ENCODE results near the gene ATRX.
"Not testable (repeated sequence)": the region's sequence is repeated elsewhere in the genome, so short reads cannot be mapped to it uniquely, and the experiment has no call there.

Gene ATRX, protein sequence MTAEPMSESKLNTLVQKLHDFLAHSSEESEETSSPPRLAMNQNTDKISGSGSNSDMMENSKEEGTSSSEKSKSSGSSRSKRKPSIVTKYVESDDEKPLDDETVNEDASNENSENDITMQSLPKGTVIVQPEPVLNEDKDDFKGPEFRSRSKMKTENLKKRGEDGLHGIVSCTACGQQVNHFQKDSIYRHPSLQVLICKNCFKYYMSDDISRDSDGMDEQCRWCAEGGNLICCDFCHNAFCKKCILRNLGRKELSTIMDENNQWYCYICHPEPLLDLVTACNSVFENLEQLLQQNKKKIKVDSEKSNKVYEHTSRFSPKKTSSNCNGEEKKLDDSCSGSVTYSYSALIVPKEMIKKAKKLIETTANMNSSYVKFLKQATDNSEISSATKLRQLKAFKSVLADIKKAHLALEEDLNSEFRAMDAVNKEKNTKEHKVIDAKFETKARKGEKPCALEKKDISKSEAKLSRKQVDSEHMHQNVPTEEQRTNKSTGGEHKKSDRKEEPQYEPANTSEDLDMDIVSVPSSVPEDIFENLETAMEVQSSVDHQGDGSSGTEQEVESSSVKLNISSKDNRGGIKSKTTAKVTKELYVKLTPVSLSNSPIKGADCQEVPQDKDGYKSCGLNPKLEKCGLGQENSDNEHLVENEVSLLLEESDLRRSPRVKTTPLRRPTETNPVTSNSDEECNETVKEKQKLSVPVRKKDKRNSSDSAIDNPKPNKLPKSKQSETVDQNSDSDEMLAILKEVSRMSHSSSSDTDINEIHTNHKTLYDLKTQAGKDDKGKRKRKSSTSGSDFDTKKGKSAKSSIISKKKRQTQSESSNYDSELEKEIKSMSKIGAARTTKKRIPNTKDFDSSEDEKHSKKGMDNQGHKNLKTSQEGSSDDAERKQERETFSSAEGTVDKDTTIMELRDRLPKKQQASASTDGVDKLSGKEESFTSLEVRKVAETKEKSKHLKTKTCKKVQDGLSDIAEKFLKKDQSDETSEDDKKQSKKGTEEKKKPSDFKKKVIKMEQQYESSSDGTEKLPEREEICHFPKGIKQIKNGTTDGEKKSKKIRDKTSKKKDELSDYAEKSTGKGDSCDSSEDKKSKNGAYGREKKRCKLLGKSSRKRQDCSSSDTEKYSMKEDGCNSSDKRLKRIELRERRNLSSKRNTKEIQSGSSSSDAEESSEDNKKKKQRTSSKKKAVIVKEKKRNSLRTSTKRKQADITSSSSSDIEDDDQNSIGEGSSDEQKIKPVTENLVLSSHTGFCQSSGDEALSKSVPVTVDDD (N-terminal part only)

DNA sequence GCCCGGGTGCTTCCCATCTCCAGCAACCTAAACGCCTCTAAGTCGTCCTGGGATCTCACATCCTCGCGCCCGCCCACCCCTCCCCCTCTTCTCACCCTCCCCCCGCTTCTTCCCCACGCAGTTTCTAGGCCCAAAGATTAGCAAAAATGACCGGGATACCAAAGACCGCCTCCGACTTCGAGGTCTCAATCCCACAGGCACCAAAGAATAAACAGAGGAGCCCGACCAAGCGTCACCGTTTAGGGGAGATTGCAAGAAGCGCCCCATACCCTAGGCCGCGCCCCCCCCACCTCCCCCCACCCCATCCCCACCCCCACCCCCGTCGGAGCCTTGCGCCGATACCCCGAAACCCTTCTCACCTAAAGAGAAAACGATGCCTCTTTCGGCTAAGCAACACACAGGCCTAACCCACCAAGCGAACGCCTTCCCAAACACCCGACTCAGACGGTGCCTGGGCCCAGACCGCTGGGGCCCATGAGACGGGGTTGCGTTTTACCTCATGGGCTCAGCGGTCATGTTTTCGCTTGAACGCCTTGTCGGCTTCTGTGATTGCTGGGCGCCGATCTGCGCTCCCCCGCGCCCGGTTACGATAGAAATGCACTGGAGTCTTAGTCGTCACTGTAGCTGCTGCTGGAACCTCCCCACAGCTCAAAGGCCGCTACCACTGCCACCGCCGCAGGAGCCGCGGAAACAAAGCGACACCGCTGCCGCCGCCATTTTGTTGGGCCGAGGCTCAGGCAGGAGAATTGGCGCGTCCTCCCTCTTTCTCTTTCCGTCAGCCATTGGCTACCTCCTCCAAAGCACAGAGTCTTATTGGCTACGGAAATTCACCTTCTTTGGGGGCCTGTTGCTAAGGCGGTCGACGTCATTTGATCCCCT, at the start of gene ATRX:
TSS of gene ATRX (minus strand) at position 731 of the 879 bp plus-strand sequence. CDS start at position 516, 215 bp downstream.
- H3K4me3 ChIP-seq (ENCODE audit: control insufficient read depth, low read depth, low read length), result peak within 1 kb of the TSS; percentile 65
- TF ChIP-seq, protein P1, sequence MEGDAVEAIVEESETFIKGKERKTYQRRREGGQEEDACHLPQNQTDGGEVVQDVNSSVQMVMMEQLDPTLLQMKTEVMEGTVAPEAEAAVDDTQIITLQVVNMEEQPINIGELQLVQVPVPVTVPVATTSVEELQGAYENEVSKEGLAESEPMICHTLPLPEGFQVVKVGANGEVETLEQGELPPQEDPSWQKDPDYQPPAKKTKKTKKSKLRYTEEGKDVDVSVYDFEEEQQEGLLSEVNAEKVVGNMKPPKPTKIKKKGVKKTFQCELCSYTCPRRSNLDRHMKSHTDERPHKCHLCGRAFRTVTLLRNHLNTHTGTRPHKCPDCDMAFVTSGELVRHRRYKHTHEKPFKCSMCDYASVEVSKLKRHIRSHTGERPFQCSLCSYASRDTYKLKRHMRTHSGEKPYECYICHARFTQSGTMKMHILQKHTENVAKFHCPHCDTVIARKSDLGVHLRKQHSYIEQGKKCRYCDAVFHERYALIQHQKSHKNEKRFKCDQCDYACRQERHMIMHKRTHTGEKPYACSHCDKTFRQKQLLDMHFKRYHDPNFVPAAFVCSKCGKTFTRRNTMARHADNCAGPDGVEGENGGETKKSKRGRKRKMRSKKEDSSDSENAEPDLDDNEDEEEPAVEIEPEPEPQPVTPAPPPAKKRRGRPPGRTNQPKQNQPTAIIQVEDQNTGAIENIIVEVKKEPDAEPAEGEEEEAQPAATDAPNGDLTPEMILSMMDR (IDR thresholded peaks at IDR 0.05; ENCODE audit: control insufficient read depth, insufficient read depth, low read depth, low read length, missing control alignments), result no peak
- DNase-seq (ENCODE audit: low read depth), result peak; percentile 31

DNA sequence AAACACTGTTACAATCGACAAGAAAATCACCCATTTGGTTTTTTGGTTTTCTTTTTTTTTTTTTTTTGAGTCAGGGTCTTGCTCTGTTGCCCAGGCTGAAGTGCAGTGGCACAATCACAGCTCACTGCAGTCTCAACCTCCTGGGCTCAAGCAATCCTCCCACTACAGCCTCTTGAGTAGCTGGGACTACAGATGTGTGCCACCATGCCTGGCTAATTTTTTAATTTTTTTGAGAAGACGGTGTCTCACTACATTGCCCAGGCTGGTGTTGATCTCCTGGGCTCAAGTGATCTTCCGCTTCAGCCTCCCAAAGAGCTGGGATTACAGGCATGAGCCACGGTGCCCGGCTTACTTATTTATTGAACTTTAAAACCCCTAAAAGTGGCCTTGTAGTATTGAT, 45.5 kb upstream of the ATRX start:
- not testable (repeated sequence) for H3K4me3 ChIP-seq (ENCODE audit: control insufficient read depth, low read depth, low read length); DNase-seq (ENCODE audit: low read depth)

DNA sequence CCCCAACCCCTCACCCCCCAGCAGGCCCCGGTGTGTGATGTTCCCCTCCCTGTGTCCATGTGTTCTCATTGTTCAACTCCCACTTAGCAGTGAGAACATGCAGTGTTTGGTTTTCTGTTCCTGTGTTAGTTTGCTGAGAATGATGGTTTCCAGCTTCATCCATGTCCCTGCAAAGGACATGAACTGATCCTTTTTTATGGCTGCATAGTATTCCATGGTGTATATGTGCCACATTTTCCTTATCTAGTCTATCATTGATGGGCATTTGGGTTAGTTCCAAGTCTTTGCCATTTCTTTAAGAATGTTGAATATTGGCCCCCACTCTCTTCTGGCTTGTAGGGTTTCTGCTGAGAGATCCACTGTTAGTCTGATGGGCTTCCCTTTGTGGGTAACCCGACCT, 36.0 kb upstream of the ATRX start:
- not testable (repeated sequence) for H3K4me3 ChIP-seq (ENCODE audit: control insufficient read depth, low read depth, low read length); DNase-seq (ENCODE audit: low read depth)

DNA sequence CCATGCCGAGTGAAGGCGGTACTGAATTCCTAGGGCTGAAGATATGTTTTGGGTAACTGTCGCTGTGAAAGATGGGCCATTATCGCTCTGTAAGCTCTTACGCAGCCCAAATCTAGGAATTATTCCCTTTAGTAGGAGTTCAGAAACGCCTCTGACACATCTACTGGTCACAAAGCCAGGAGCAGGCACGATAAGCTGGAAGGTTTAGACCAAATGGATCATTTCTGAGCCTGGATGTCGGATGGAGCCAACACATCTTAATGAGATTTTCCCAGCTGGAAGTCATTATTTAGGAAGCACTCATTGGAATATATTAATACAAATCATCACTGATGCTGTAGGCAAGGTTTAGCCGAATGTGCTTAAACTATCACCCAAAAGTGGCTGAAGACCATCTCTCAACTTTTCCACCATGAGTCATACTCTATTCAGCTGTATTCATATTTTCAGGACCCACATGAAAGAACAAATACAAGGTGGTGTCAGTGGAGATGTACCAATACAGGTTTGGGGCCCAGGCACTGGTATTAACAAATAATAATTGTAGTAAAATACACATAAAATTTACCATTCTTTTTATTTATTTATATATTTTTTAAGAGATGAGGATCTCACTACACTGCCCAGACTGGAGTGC, 34.2 kb upstream of the ATRX start:
- no peak for DNase-seq (ENCODE audit: low read depth)
- TF ChIP-seq, protein P1 (IDR thresholded peaks at IDR 0.05; ENCODE audit: control insufficient read depth, insufficient read depth, low read depth, low read length, missing control alignments), result no peak

DNA sequence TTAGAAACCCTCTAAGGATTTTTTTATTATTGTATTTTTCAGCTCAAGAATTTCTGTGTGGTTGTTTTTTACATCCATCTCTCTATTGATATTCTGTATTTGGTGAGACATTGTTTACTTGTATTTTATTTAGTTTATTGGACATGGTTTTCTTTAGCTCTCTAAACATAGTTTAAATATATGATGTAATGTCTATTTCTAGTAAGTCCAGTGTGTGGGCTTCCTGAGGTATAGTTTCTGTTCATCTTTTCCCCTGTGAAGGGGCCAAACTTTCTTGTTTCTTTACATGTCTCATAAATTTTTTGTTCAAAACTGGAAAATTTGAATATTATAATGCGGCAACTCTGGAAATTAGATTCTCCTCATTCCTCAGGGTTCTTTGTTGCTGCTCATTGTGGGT, 28.2 kb upstream of the ATRX start:
- TF ChIP-seq, protein P1 (IDR thresholded peaks at IDR 0.05; ENCODE audit: control insufficient read depth, insufficient read depth, low read depth, low read length, missing control alignments), result no peak
- DNase-seq (ENCODE audit: low read depth), result no peak
- H3K4me3 ChIP-seq (ENCODE audit: control insufficient read depth, low read depth, low read length), result no peak overlapping the region

More for the DNA sequence above, 34.2 kb upstream of the ATRX start:
- no peak overlapping the region for H3K4me3 ChIP-seq (ENCODE audit: control insufficient read depth, low read depth, low read length)

DNA sequence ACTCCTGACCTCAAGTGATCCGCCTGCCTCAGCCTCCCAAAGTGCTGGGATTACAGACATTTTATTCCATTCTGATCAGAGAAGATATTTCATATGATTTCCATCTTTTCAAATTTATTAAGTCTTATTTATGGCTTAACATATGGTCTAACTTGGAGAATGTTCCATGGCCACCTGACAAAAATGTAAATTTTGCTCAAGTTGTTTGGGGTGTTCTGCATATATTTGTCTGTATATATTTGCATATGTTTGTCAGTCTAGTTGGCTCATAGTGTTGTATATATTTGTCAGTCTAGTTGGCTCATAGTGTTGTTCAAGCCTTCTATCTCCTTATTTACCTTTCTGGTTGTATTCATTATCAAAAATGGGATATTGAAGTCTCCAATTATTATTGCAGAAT, 16.2 kb upstream of the ATRX start:
- no peak for DNase-seq (ENCODE audit: low read depth)
- TF ChIP-seq, protein P1 (IDR thresholded peaks at IDR 0.05; ENCODE audit: control insufficient read depth, insufficient read depth, low read depth, low read length, missing control alignments), result no peak
- H3K4me3 ChIP-seq (ENCODE audit: control insufficient read depth, low read depth, low read length), result no peak overlapping the region
